ENCODE results near the gene FBXO30. TPM values are rescaled to one million over a fixed set of nuclear protein-coding genes. Genes with fewer than 3 reads are reported as not detected.

FBXO30 gene
- total RNA-seq, 2 donors from 2014 or later: 9.8 to 10.9 TPM

DNA sequence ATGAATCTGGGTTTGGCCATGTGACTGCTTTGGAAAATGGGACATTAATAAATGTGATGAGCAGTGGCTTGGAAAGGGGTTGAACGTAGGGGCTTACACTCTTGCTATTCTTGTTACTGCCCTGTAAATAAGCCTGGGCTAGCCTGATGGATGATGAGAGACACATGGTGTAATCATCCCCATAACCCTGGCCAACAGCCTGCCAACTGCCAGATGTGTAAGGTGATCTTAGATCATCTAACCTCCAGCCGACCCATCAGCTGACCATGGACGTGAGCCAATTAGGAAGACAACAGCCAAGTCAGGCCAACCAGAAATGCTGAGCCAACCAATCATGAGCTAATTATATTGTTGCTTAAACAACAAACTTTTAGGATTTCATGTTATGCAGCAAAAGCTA, 25.2 kb downstream of the FBXO30 start:
- Histone ChIP-seq H3K36me3 (no peaks in the 10 kb centered on the region), H3K27me3 (no peaks in the 10 kb centered on the region), H3K27ac (no peak overlapping the region), H3K4me1 (no peaks in the 10 kb centered on the region), H3K4me3 (no peak overlapping the region), H3K9me3 (no peaks in the 10 kb centered on the region)
- no peak for TF ChIP-seq CTCF (IDR thresholded peaks at IDR 0.05)
- no peak for DNase-seq (ENCODE audit: low spot score)

DNA sequence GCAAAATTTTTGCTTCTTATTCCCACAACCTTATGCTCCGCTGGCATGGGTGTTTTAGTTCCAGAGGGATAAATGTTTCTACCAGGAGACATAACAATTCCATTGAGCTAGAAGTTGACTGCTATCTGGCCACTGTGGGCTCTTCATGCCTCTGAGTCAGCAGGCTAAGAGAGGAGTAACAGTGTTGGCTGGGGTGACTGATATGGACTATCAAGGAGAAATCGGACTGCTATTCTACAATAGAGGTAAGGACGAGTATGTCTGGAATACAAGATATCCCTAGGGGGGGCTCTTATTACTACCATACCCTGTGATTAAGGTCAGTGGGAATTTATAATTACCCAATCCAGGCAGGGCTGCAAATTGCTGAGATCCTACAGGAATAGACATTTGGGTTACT, 26.9 kb downstream of the FBXO30 start:
- Histone ChIP-seq H3K27me3 (no peaks in the 10 kb centered on the region), H3K9me3 (no peaks in the 10 kb centered on the region), H3K36me3 (no peaks in the 10 kb centered on the region), H3K27ac (no peak overlapping the region), H3K4me3 (no peak overlapping the region), H3K4me1 (no peaks in the 10 kb centered on the region)
- TF ChIP-seq CTCF (IDR thresholded peaks at IDR 0.05): no peak
- no peak for DNase-seq (ENCODE audit: low spot score)

- H3K4me3 ChIP-seq: no peak overlapping the region
- H3K9me3 ChIP-seq: no peaks in the 10 kb centered on the region
- no peak overlapping the region for H3K27ac ChIP-seq
- H3K4me1 ChIP-seq: no peaks in the 10 kb centered on the region
- no peaks in the 10 kb centered on the region for H3K27me3 ChIP-seq
- no peak for DNase-seq (ENCODE audit: low spot score)
- TF ChIP-seq CTCF (IDR thresholded peaks at IDR 0.05): no peak
- H3K36me3 ChIP-seq: no peaks in the 10 kb centered on the region
Observed at GRCh38 chr6:145784683-145785082, 29.9 kb downstream of the FBXO30 start.

DNA sequence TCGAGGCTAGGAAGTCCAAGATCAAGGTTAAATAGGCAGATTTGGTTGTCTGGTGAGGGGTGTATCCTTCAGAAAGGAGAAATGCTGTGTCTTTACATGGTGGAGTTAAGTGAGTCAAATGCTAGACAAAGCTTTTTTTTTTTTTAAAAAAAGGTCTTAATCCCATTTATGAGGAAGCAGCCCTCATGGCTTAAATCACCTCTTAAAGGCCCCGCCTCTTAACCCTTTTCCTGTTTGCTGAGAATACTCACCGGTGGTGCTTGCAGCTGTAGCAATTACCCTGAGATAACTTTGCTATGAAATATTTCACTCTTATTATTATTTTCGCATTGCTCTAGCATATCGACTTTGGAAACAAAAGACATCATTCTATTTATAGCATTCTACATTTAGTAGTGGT, 30.8 kb downstream of the FBXO30 start:
- no peak overlapping the region for H3K27ac ChIP-seq
- no peaks in the 10 kb centered on the region for H3K4me1 ChIP-seq
- H3K4me3 ChIP-seq: no peak overlapping the region
- no peaks in the 10 kb centered on the region for H3K36me3 ChIP-seq
- DNase-seq (ENCODE audit: low spot score): no peak
- no peaks in the 10 kb centered on the region for H3K9me3 ChIP-seq
- no peak for TF ChIP-seq CTCF (IDR thresholded peaks at IDR 0.05)
- H3K27me3 ChIP-seq: no peaks in the 10 kb centered on the region

- no peak for TF ChIP-seq CTCF (IDR thresholded peaks at IDR 0.05)
- H3K4me1 ChIP-seq: no peaks in the 10 kb centered on the region
- peaks cover 0 to 4% of the 10 kb centered on the region in 2 donors for H3K9me3 ChIP-seq
- no peaks in the 10 kb centered on the region for H3K36me3 ChIP-seq
- no peaks in the 10 kb centered on the region for H3K27me3 ChIP-seq
- no peak overlapping the region for H3K4me3 ChIP-seq
- DNase-seq (ENCODE audit: low spot score): no peak
- H3K27ac ChIP-seq: no peak overlapping the region
Observed at GRCh38 chr6:145772846-145773245, 41.7 kb downstream of the FBXO30 start.

DNA sequence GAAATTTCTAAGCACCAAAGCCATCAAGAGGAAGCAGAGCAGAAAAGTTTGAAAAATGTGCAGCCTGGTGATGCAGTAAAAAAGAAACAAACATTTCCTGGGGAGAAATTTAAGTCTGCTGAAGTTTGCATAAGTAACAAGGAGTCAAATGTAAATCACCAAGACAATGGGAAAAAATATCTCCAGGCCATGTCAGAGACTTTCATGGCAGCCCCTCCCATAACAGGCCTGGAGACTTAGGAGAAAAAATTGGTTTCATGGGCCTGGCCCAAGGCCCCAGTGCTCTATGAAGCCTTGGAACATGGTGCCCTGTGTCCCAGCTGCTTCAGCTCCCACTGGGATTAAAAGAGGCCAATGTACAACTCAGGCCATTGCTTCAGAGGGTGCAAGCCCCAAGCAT, 49.1 kb downstream of the FBXO30 start:
- Histone ChIP-seq H3K4me3 (no peak overlapping the region), H3K9me3 (no peaks in the 10 kb centered on the region), H3K36me3 (no peaks in the 10 kb centered on the region), H3K27me3 (no peaks in the 10 kb centered on the region), H3K27ac (no peak overlapping the region), H3K4me1 (no peaks in the 10 kb centered on the region)
- DNase-seq (ENCODE audit: low spot score): no peak
- no peak for TF ChIP-seq CTCF (IDR thresholded peaks at IDR 0.05)

Measured in right atrium auricular region (tissue), 2 donors.